HepG2 (cell line): ENCODE measurements around the gene OBSL1. TPM values are rescaled to one million over a fixed set of nuclear protein-coding genes. Genes with fewer than 3 reads are reported as not detected.
A peak's percentile ranks its signal among the peaks of the same experiment; 100 is the strongest.

Experiments used
- CHCHD3 ChIP-seq: sonication (generic); formaldehyde crosslinking; IDR thresholded peaks from 2 replicates; pipeline ENCODE4 v1.8.0; 2022; ENCODE audit warnings: mild to moderate bottlenecking, missing genetic modification reagents, moderate library complexity
- CREM ChIP-seq, 2 experiments: sonication (generic) in 1 of 2; formaldehyde crosslinking in 1 of 2; IDR thresholded peaks; 2 replicates each; pipeline versions ENCODE4 v1.4.0 to v1.6.1; 2016 to 2020; ENCODE audit warnings: antibody characterized with exemption in 1 of 2, mild to moderate bottlenecking in 1 of 2, missing genetic modification reagents in 1 of 2
- FIP1L1 ChIP-seq: fragments of 200-400 bp; formaldehyde crosslinking; IDR thresholded peaks from 2 replicates; pipeline ENCODE4 v1.6.1; 2018; ENCODE audit warnings: low read depth, mild to moderate bottlenecking, low read length, moderate library complexity, borderline replicate concordance; ENCODE audit not compliant: insufficient read depth
- GLI4 ChIP-seq: sonication (generic); formaldehyde crosslinking; IDR thresholded peaks from 2 replicates; pipeline ENCODE4 v1.5.1; 2020; ENCODE audit warnings: missing genetic modification reagents, mild to moderate bottlenecking, moderate library complexity, borderline replicate concordance
- GPBP1L1 ChIP-seq: sonication (generic); formaldehyde crosslinking; IDR thresholded peaks from 2 replicates; pipeline ENCODE4 v1.5.0; 2020; ENCODE audit warnings: mild to moderate bottlenecking, missing genetic modification reagents
- HOMEZ ChIP-seq: IDR thresholded peaks from 2 replicates; pipeline ENCODE4 v1.6.1; 2016; ENCODE audit warnings: low read depth
- MXI1 ChIP-seq: IDR thresholded peaks from 3 replicates; pipeline ENCODE4 v1.6.1; 2012; ENCODE audit warnings: low read depth, low read length, inconsistent platforms, borderline replicate concordance
- NCOA5 ChIP-seq: sonication (generic); formaldehyde crosslinking; IDR thresholded peaks from 2 replicates; pipeline ENCODE4 v1.4.0; 2020; ENCODE audit warnings: missing genetic modification reagents
- NKX3-1 ChIP-seq: sonication (generic); formaldehyde crosslinking; IDR thresholded peaks from 2 replicates; pipeline ENCODE4 v1.5.0; 2020; ENCODE audit warnings: missing genetic modification reagents
- NR2C2 ChIP-seq: sonication (generic); formaldehyde crosslinking; IDR thresholded peaks from 2 replicates; pipeline ENCODE4 v1.4.0; 2020; ENCODE audit warnings: missing genetic modification reagents, mild to moderate bottlenecking, moderate library complexity, borderline replicate concordance
- SALL1 ChIP-seq: sonication (generic); formaldehyde crosslinking; IDR thresholded peaks from 2 replicates; pipeline ENCODE4 v1.8.0; 2022; ENCODE audit warnings: mild to moderate bottlenecking, missing genetic modification reagents
- USF2 ChIP-seq, 2 experiments: sonication (generic) in 1 of 2; formaldehyde crosslinking in 1 of 2; IDR thresholded peaks; 2 replicates each; pipeline versions ENCODE4 v1.5.1 to v1.6.1; 2011 to 2020; ENCODE audit warnings: borderline replicate concordance in 1 of 2, low read depth in 1 of 2, low read length in 1 of 2, mild to moderate bottlenecking in 1 of 2, missing genetic modification reagents in 1 of 2, moderate library complexity in 1 of 2
- ZKSCAN8 ChIP-seq: IDR thresholded peaks from 2 replicates; pipeline ENCODE4 v1.6.1; 2016; ENCODE audit warnings: borderline replicate concordance, missing genetic modification reagents, missing compliant biosample characterization
- ZNF350 ChIP-seq: sonication (generic); formaldehyde crosslinking; IDR thresholded peaks from 2 replicates; pipeline ENCODE4 v1.4.0; 2020; ENCODE audit warnings: mild to moderate bottlenecking, low read depth, missing genetic modification reagents, borderline replicate concordance
- ZNF431 ChIP-seq: sonication (generic); formaldehyde crosslinking; IDR thresholded peaks from 2 replicates; pipeline ENCODE4 v1.9.0; 2022; ENCODE audit warnings: missing genetic modification reagents, low read depth, mild to moderate bottlenecking, borderline replicate concordance
- ZNF451 ChIP-seq: sonication (generic); formaldehyde crosslinking; IDR thresholded peaks from 2 replicates; pipeline ENCODE4 v1.5.0; 2020; ENCODE audit warnings: mild to moderate bottlenecking, missing genetic modification reagents
- ZNF501 ChIP-seq: sonication (generic); formaldehyde crosslinking; IDR thresholded peaks from 2 replicates; pipeline ENCODE4 v1.5.1; 2020; ENCODE audit warnings: mild to moderate bottlenecking, moderate library complexity, missing genetic modification reagents
- ZNF678 ChIP-seq: sonication (generic); formaldehyde crosslinking; IDR thresholded peaks from 2 replicates; pipeline ENCODE4 v1.4.0; 2020; ENCODE audit warnings: mild to moderate bottlenecking, missing genetic modification reagents
- ZNF691 ChIP-seq: sonication (generic); formaldehyde crosslinking; IDR thresholded peaks from 2 replicates; pipeline ENCODE4 v1.4.0; 2020; ENCODE audit warnings: missing genetic modification reagents, low read depth, mild to moderate bottlenecking, borderline replicate concordance
- ZNF720 ChIP-seq: sonication (generic); formaldehyde crosslinking; IDR thresholded peaks from 2 replicates; pipeline ENCODE4 v1.4.0; 2020; ENCODE audit warnings: missing genetic modification reagents
- ZNF773 ChIP-seq: sonication (generic); formaldehyde crosslinking; IDR thresholded peaks from 2 replicates; pipeline ENCODE4 v1.4.0; 2020; ENCODE audit warnings: missing genetic modification reagents, borderline replicate concordance
- ZNF841 ChIP-seq: sonication (generic); formaldehyde crosslinking; IDR thresholded peaks from 2 replicates; pipeline ENCODE4 v1.8.1; 2023; ENCODE audit warnings: missing genetic modification reagents, borderline replicate concordance
- polyA plus RNA-seq, 8 experiments: library from polyadenylated mRNA; depleted of rRNA in 3 of 8; stranded (reverse) in 7 of 8; unstranded in 1 of 8; fragments of >200 nt; fragmentation: Illumina TruSeq in 4 of 8; extraction: Trizol in 4 of 8; gene quantifications; 2 replicates each; pipeline versions ENCODE4 v1.2.1 to v1.2.3, GENCODE V29; 2011 to 2016; ENCODE audit warnings: low read depth in 4 of 8, missing spikeins in 1 of 8, mixed read lengths in 1 of 8; ENCODE audit not compliant: insufficient read depth in 1 of 8
- total RNA-seq, 5 experiments: library from RNA; depleted of rRNA; stranded (reverse); fragments of >200 nt; fragmentation: Illumina TruSeq; extraction: Trizol; gene quantifications; 2 replicates each; pipeline ENCODE4 v1.2.3, GENCODE V29; 2016; ENCODE audit warnings: low read depth in 1 of 5

The OBSL1 gene
- total and polyA plus RNA-seq, 2 of the 13 experiments (the other 11 are each of a cell fraction or from before 2014, with no cell fraction given): 86.7 to 218 TPM

GRCh38 chr2:219562049-219563020 is 9.0 kb downstream of the OBSL1 start (continued):
- TF ChIP-seq GPBP1L1: no peak
- TF ChIP-seq MXI1: 0 out of 3 replicates have a peak, but pooled peaks have one; percentile 4
- TF ChIP-seq CREM (IDR thresholded peaks at IDR 0.05): no peak
- TF ChIP-seq CREM (CRISPR knock-in tag; IDR thresholded peaks at IDR 0.05): no peak
- TF ChIP-seq ZKSCAN8: no peak
- peak; percentile 60; the same call in 1 of the 2 replicates for TF ChIP-seq ZNF691 (CRISPR knock-in tag)
- no peak for TF ChIP-seq FIP1L1
- TF ChIP-seq NR2C2: no peak
- TF ChIP-seq USF2 (IDR thresholded peaks at IDR 0.05; ENCODE audit: low read depth, low read length): no peak
- no peak for TF ChIP-seq USF2 (CRISPR knock-in tag; IDR thresholded peaks at IDR 0.05; ENCODE audit: borderline replicate concordance)
- TF ChIP-seq CHCHD3 (CRISPR knock-in tag): no peak
- TF ChIP-seq ZNF841 (CRISPR knock-in tag): no peak
- no peak for TF ChIP-seq ZNF431 (CRISPR knock-in tag)
- TF ChIP-seq NKX3-1 (CRISPR knock-in tag): no peak
- no peak for TF ChIP-seq ZNF501 (CRISPR knock-in tag)
- no peak; the same call in 1 of the 2 replicates for TF ChIP-seq SALL1 (CRISPR knock-in tag)
- TF ChIP-seq GLI4 (CRISPR knock-in tag): 0 out of 2 replicates have a peak, but pooled peaks have one; percentile 28
- no peak for TF ChIP-seq HOMEZ (CRISPR knock-in tag)
- no peak for TF ChIP-seq ZNF451 (CRISPR knock-in tag)
- TF ChIP-seq ZNF678 (CRISPR knock-in tag): no peak
- TF ChIP-seq ZNF773 (CRISPR knock-in tag): no peak
- TF ChIP-seq ZNF350 (CRISPR knock-in tag): no peak
- TF ChIP-seq ZNF720 (CRISPR knock-in tag): no peak
- no peak for TF ChIP-seq NCOA5 (CRISPR knock-in tag)
